OCI-LY1 (cell line): ENCODE measurements around the gene ITGAE.

ENCODE experiments used
- EZH2 ChIP-seq: fragments of 200-600 bp; sonication (generic), shearing (Covaris generic); IDR thresholded peaks from 2 replicates; pipeline ENCODE4 v1.8.0; 2017; ENCODE audit warnings: borderline replicate concordance, mixed run types, mild to moderate bottlenecking, antibody characterized with exemption, low read length, moderate library complexity, mixed read lengths
- TF ChIP-seq, protein P1 (sequence below): fragments of 200-600 bp; sonication (generic), shearing (Covaris generic); IDR thresholded peaks from 2 replicates; pipeline ENCODE4 v1.5.1; 2017; ENCODE audit warnings: mild to moderate bottlenecking, antibody characterized with exemption, low read length, moderate library complexity, mixed read lengths

- TF ChIP-seq, protein P1, sequence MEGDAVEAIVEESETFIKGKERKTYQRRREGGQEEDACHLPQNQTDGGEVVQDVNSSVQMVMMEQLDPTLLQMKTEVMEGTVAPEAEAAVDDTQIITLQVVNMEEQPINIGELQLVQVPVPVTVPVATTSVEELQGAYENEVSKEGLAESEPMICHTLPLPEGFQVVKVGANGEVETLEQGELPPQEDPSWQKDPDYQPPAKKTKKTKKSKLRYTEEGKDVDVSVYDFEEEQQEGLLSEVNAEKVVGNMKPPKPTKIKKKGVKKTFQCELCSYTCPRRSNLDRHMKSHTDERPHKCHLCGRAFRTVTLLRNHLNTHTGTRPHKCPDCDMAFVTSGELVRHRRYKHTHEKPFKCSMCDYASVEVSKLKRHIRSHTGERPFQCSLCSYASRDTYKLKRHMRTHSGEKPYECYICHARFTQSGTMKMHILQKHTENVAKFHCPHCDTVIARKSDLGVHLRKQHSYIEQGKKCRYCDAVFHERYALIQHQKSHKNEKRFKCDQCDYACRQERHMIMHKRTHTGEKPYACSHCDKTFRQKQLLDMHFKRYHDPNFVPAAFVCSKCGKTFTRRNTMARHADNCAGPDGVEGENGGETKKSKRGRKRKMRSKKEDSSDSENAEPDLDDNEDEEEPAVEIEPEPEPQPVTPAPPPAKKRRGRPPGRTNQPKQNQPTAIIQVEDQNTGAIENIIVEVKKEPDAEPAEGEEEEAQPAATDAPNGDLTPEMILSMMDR = no peak
- TF ChIP-seq EZH2 = no peak
Observed at GRCh38 chr17:3750296-3750695, 50.7 kb downstream of the ITGAE start.
